ENCODE results near the gene C6orf47. TPM values are rescaled to one million over a fixed set of nuclear protein-coding genes. Genes with fewer than 3 reads are reported as not detected.

The C6orf47 gene
- total RNA-seq, 2 experiments from 2014 or later: 9.6 to 10.5 TPM

- DNase-seq: peak in 4 of 14 experiments; percentile 24 to 58 (median 48)
- H3K4me1 ChIP-seq (ENCODE audit: insufficient read depth, low read length): peaks cover 54% of the 10 kb centered on the region
- Mint-ChIP-seq H3K4me1 (ENCODE audit: low read depth) (peaks cover 61% of the 10 kb centered on the region), H3K27ac (peak overlapping the region; percentile 94), H3K27me3 (no peaks in the 10 kb centered on the region), H3K9me3 (no peaks in the 10 kb centered on the region), H3K4me3 (peak overlapping the region; percentile 95), H3K36me3 (ENCODE audit: low read depth) (peaks cover 47% of the 10 kb centered on the region)
- H3K27ac ChIP-seq (ENCODE audit: low read depth in 1 of 2, low read length in 2 of 2): peak overlapping the region; percentile 15 to 32
- intact Hi-C loops (cut with DNase I, micrococcal nuclease): no loop called here
- H3K36me3 ChIP-seq (ENCODE audit: insufficient read depth, low read length): peaks cover 35% of the 10 kb centered on the region
- POLR2A ChIA-PET: interaction anchor here (0.9 to 1.9 kb wide), 2 partner anchors 158 to 205 kb away, joined by 3 to 5 read pairs; partner anchors contain the start of genes HSPA1A, HSPA1L and NEU1
- H3K4me3 ChIP-seq (ENCODE audit: low read length): no peak overlapping the region
- CTCF ChIA-PET: no interaction called here
- ATAC-seq (ENCODE audit: poor library complexity): no peak
- no peaks in the 10 kb centered on the region for H3K27me3 ChIP-seq (ENCODE audit: control insufficient read depth in 1 of 2, insufficient read depth in 2 of 2, low read length in 2 of 2)
- TF ChIP-seq CTCF (IDR thresholded peaks at IDR 0.05): no peak
- no peaks in the 10 kb centered on the region for H3K9me3 ChIP-seq (ENCODE audit: control insufficient read depth in 1 of 2, insufficient read depth in 1 of 2, low read length in 2 of 2)
Observed at GRCh38 chr6:31657406-31658157, 3.0 kb downstream of the C6orf47 start.

- no peak within 1 kb of the TSS for H3K27ac ChIP-seq (ENCODE audit: low read depth in 1 of 2, low read length in 2 of 2)
- POLR2A ChIA-PET: interaction anchor here (0.5 to 5.1 kb wide), 2 partner anchors 8 to 317 kb away, joined by 3 to 250 read pairs; partner anchors contain the start of genes C6orf47, CSNK2B and GPANK1
- DNase-seq (no peak), ATAC-seq (ENCODE audit: poor library complexity) (no peak)
- H3K4me3 Mint-ChIP-seq: peak within 1 kb of the TSS; percentile 66
- peaks cover 27% of the 10 kb centered on the region for H3K36me3 ChIP-seq (ENCODE audit: insufficient read depth, low read length)
- CTCF ChIA-PET: interaction anchor here (0.6 kb wide), 1 partner anchor 174 kb away, joined by 5 read pairs; no protein-coding TSS in a partner anchor
- peaks cover 57% of the 10 kb centered on the region for H3K4me1 ChIP-seq (ENCODE audit: insufficient read depth, low read length)
- no peaks in the 10 kb centered on the region for H3K9me3 Mint-ChIP-seq
- peaks cover 52% of the 10 kb centered on the region for H3K36me3 Mint-ChIP-seq (ENCODE audit: low read depth)
- intact Hi-C loops (cut with DNase I, micrococcal nuclease): no loop called here
- no peak within 1 kb of the TSS for H3K4me3 ChIP-seq (ENCODE audit: low read length)
- peak within 1 kb of the TSS; percentile 76 for H3K27ac Mint-ChIP-seq
- peaks cover 72% of the 10 kb centered on the region for H3K4me1 Mint-ChIP-seq (ENCODE audit: low read depth)
- no peaks in the 10 kb centered on the region for H3K9me3 ChIP-seq (ENCODE audit: control insufficient read depth in 1 of 2, insufficient read depth in 1 of 2, low read length in 2 of 2)
- no peaks in the 10 kb centered on the region for H3K27me3 ChIP-seq (ENCODE audit: control insufficient read depth in 1 of 2, insufficient read depth in 2 of 2, low read length in 2 of 2)
- H3K27me3 Mint-ChIP-seq: no peaks in the 10 kb centered on the region
- no peak for TF ChIP-seq CTCF (IDR thresholded peaks at IDR 0.05)
Observed at GRCh38 chr6:31655349-31656237, 5.0 kb downstream of the C6orf47 start, which contains the start of gene APOM. Gene APOM (plus strand): TSS chr6:31655894. CDS start chr6:31655967, 73 bp downstream.

Measured in CD4-positive, alpha-beta T cell (primary cell).